Common myeloid progenitor, CD34-positive (primary cell): ENCODE data around the gene DNAJC24. TPM values are rescaled to one million over a fixed set of nuclear protein-coding genes. Genes with fewer than 3 reads are reported as not detected.
A peak's percentile ranks its signal among the peaks of the same experiment; 100 is the strongest.
"Not testable (repeated sequence)": the region's sequence is repeated elsewhere in the genome, so short reads cannot be mapped to it uniquely, and the experiment has no call there.

Experiments used
- CTCF ChIA-PET: fragments of 350-600 bp; sonication (Branson Sonifier 250); formaldehyde crosslinking; loops from one replicate; lab custom pipeline; 2021; ENCODE audit warnings: antibody characterized with exemption; lab: Charles Lee
- POLR2A ChIA-PET: fragments of 350-600 bp; sonication (Branson Sonifier 250); formaldehyde crosslinking; loops from one replicate; lab custom pipeline; 2021; ENCODE audit warnings: antibody characterized with exemption; lab: Charles Lee
- DNase-seq, 3 donors: peaks; one replicate each; pipeline versions ENCODE4 v3.0.0 to v3.0.0-alpha.2; 2013
- H3K27ac ChIP-seq, 2 experiments: 1 replicate in 1 of 2; 2 replicates in 1 of 2; pipeline ENCODE4 v1.7.0; 2013; ENCODE audit warnings: inconsistent platforms in 2 of 2, low read length in 2 of 2, mild to moderate bottlenecking in 2 of 2, low read depth in 1 of 2, moderate library complexity in 1 of 2; ENCODE audit not compliant: severe bottlenecking in 2 of 2, insufficient read depth in 1 of 2, poor library complexity in 1 of 2
- H3K27me3 ChIP-seq, 5 experiments: replicated peaks in 2 of 5; 1 replicate in 3 of 5; 2 replicates in 2 of 5; pipeline versions ENCODE4 v1.6.1 to v1.7.0; 2013; ENCODE audit warnings: low read length in 4 of 5, mild to moderate bottlenecking in 2 of 5, moderate library complexity in 2 of 5, inconsistent platforms in 1 of 5; ENCODE audit not compliant: insufficient read depth in 5 of 5, control insufficient read depth in 4 of 5
- H3K36me3 ChIP-seq, 4 experiments: 1 replicate in 2 of 4; 2 replicates in 2 of 4; pipeline versions ENCODE4 v1.6.1 to v1.7.0; 2013; ENCODE audit warnings: low read length in 3 of 4, control low read depth in 1 of 4, mild to moderate bottlenecking in 1 of 4; ENCODE audit not compliant: control insufficient read depth in 4 of 4, insufficient read depth in 4 of 4
- H3K4me1 ChIP-seq, 4 experiments: 1 replicate in 3 of 4; 2 replicates in 1 of 4; pipeline versions ENCODE4 v1.6.1 to v1.7.1; 2013; ENCODE audit warnings: low read length in 3 of 4, mild to moderate bottlenecking in 3 of 4, control low read depth in 1 of 4, inconsistent platforms in 1 of 4, moderate library complexity in 1 of 4; ENCODE audit not compliant: control insufficient read depth in 4 of 4, insufficient read depth in 4 of 4; ENCODE audit errors: control extremely low read depth in 1 of 4
- H3K4me3 ChIP-seq, 7 experiments: 1 replicate in 4 of 7; 2 replicates in 3 of 7; pipeline versions ENCODE4 v1.5.1 to v1.7.0; 2013; ENCODE audit warnings: mild to moderate bottlenecking in 7 of 7, low read length in 6 of 7, moderate library complexity in 6 of 7, inconsistent platforms in 2 of 7, low read depth in 2 of 7, control low read depth in 1 of 7; ENCODE audit not compliant: insufficient read depth in 4 of 7, control insufficient read depth in 1 of 7; ENCODE audit errors: extremely low read depth in 1 of 7
- H3K9me3 ChIP-seq, 5 experiments: 1 replicate in 4 of 5; 2 replicates in 1 of 5; pipeline versions ENCODE4 v1.6.1 to v1.7.1; 2013; ENCODE audit warnings: low read length in 4 of 5, mild to moderate bottlenecking in 2 of 5, inconsistent platforms in 1 of 5, low read depth in 1 of 5, moderate library complexity in 1 of 5; ENCODE audit not compliant: control insufficient read depth in 4 of 5, insufficient read depth in 2 of 5; ENCODE audit errors: control extremely low read depth in 1 of 5
- WGBS: methylation state at CpG from one replicate; pipeline ENCODE4 v1.1.5; 2013; ENCODE audit not compliant: insufficient coverage; 5-methylcytosine and 5-hydroxymethylcytosine counted together
- polyA plus RNA-seq: library from polyadenylated mRNA; unstranded; fragments of 120-200 nt; gene quantifications from one replicate; pipeline ENCODE4 v1.2.1, GENCODE V29; 2013

The DNAJC24 gene
- 12.4 TPM for polyA plus RNA-seq

- H3K4me3 ChIP-seq = peak within 1 kb of the TSS; percentile 78 to 99 (median 96)
- peaks cover 0 to 9% (median 0%) of the 10 kb centered on the region in 5 experiments for H3K27me3 ChIP-seq
- H3K4me1 ChIP-seq = peaks cover 7 to 23% (median 14%) of the 10 kb centered on the region in 4 experiments
- H3K27ac ChIP-seq = peak within 1 kb of the TSS; percentile 64 to 80
- H3K36me3 ChIP-seq = no peaks in the 10 kb centered on the region
- ChIA-PET CTCF (interaction anchor here (1.5 kb wide), 1 partner anchor 23 kb away, joined by 3 read pairs; no protein-coding TSS in a partner anchor), POLR2A (no interaction called here)
- WGBS = under 1% methylated on average over 44 of the region's 53 CpGs
- H3K9me3 ChIP-seq = no peaks in the 10 kb centered on the region
- DNase-seq = peak; percentile 95 to 97 (median 97)
Measured at GRCh38 chr11:31369348-31370329, at the start of gene DNAJC24, which contains the start of gene DCDC1. DNAJC24 (plus strand) TSS chr11:31369860; CDS start chr11:31370749, 889 bp downstream. DCDC1 (minus strand) TSS chr11:31369739; CDS start chr11:31328280, 41,459 bp downstream.

DNA sequence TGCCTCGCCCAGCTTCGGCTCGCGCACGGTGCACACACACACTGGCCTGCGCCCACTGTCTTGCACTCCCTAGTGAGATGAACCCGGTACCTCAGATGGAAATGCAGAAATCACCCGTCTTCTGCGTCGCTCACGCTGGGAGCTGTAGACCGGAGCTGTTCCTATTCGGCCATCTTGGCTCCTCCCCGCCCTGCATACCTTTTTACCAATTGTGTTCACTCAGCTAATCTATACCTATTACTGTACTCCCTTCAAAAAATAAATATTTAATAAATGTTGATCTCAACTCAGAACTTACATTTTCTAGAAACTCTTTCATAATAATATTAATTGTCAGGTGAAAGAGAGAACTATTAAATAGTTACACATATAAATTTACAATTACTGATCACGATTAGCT is 48.2 kb upstream of the DNAJC24 start:
- H3K27me3 ChIP-seq, CTCF ChIA-PET, H3K9me3 ChIP-seq, DNase-seq, H3K27ac ChIP-seq, H3K4me1 ChIP-seq, H3K36me3 ChIP-seq, POLR2A ChIA-PET, H3K4me3 ChIP-seq: not testable (repeated sequence)
- 98% methylated on average over 6 of the region's 15 CpGs for WGBS

GRCh38 chr11:31323145-31323544 is 46.5 kb upstream of the DNAJC24 start:
- Histone ChIP-seq H3K27ac (no peak overlapping the region), H3K36me3 (no peaks in the 10 kb centered on the region), H3K27me3 (no peaks in the 10 kb centered on the region), H3K9me3 (no peaks in the 10 kb centered on the region), H3K4me3 (no peak overlapping the region), H3K4me1 (no peaks in the 10 kb centered on the region)
- no peak for DNase-seq
- POLR2A ChIA-PET = no interaction called here
- CTCF ChIA-PET = no interaction called here
- no CpG with 5 or more reads among the region's 4 CpGs for WGBS

GRCh38 chr11:31325160-31325559 is 44.5 kb upstream of the DNAJC24 start:
- CTCF ChIA-PET = no interaction called here
- no peaks in the 10 kb centered on the region for H3K4me1 ChIP-seq
- POLR2A ChIA-PET = no interaction called here
- no peaks in the 10 kb centered on the region for H3K36me3 ChIP-seq
- DNase-seq = peak in 1 of 3 donors; percentile 7
- H3K27ac ChIP-seq = no peak overlapping the region
- no peak overlapping the region for H3K4me3 ChIP-seq
- H3K27me3 ChIP-seq = no peaks in the 10 kb centered on the region
- no peaks in the 10 kb centered on the region for H3K9me3 ChIP-seq

DNA sequence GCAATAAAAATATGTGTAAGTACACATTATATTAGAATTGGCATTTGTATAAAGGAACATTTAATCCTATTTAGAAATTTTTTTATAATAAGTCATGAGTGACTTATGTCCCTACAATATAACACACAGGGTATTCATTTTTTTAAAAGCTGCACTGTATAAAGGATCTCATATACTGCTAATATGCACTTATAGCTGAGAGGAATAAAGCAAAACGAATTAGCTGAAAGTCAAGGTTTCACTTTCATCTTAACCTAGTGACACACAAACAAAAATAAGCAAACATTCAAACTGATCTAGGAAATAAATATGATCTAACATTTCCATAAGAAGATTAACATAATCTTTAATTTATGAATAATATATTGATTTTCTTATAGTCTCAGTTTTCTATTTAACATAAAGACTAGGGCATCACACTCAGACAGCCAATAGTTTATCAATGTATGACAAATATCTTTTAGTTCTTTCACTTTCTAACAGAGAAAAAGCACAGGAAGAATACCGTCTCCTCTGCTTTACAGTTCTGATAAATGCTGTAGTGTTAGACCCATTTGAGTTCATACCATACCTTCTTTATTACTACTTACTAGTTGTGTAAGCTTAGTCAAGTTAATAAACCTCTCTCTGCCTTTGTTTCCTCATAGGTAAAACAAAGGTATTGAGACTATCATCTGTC is 43.1 kb upstream of the DNAJC24 start:
- ChIA-PET CTCF (no interaction called here), POLR2A (no interaction called here)
- Histone ChIP-seq H3K27ac (peak overlapping the region in 1 of 2 experiments; percentile 34), H3K36me3 (no peaks in the 10 kb centered on the region), H3K9me3 (no peaks in the 10 kb centered on the region), H3K27me3 (no peaks in the 10 kb centered on the region), H3K4me1 (no peaks in the 10 kb centered on the region), H3K4me3 (peak overlapping the region in 1 of 7 experiments; percentile 38)
- DNase-seq = peak in 1 of 3 donors; percentile 6
- no CpG with 5 or more reads among the region's 2 CpGs for WGBS

DNA sequence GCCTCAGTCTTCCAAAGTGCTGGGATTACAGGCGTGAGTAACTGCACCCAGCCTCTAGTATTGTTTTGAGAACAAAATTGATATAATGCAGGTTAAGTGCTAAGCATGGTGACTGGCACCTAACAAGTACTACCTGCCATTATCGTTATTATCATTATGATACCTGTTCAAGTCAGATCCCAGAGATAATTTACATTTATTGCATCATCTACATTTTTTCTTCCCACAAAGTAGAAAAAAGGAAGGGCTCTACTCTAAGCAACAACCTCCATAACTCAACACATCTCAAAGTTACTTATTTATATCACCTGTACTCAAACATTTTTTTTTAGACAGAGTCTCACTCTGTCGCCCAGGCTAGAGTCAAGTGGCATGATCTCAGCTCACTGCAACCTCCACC is 42.2 kb upstream of the DNAJC24 start:
- Histone ChIP-seq H3K4me3 (no peak overlapping the region), H3K27me3 (no peaks in the 10 kb centered on the region), H3K27ac (no peak overlapping the region), H3K4me1 (no peaks in the 10 kb centered on the region), H3K9me3 (no peaks in the 10 kb centered on the region), H3K36me3 (no peaks in the 10 kb centered on the region)
- no peak for DNase-seq
- WGBS = 100% methylated on average over 2 of the region's 3 CpGs
- ChIA-PET POLR2A (no interaction called here), CTCF (no interaction called here)

GRCh38 chr11:31328697-31329096 is 41.0 kb upstream of the DNAJC24 start:
- no peaks in the 10 kb centered on the region for H3K4me1 ChIP-seq
- no peak overlapping the region for H3K27ac ChIP-seq
- DNase-seq = no peak
- no peak overlapping the region for H3K4me3 ChIP-seq
- H3K9me3 ChIP-seq = no peaks in the 10 kb centered on the region
- H3K27me3 ChIP-seq = no peaks in the 10 kb centered on the region
- WGBS = 97% methylated on average over 5 of the region's 6 CpGs
- H3K36me3 ChIP-seq = no peaks in the 10 kb centered on the region
- CTCF ChIA-PET = no interaction called here
- POLR2A ChIA-PET = no interaction called here
